ENCODE results near the gene MCF2L. TPM values are rescaled to one million over a fixed set of nuclear protein-coding genes. Genes with fewer than 3 reads are reported as not detected.
A peak's percentile ranks its signal among the peaks of the same experiment; 100 is the strongest.

MCF2L gene
- total and polyA plus RNA-seq, 10 of the 15 experiments (the other 5 are each of a cell fraction or from before 2014, with no cell fraction given) = 0.06 to 1.1 (median 0.21) TPM; not detected in 2

- SMC1A ChIA-PET (ENCODE audit: uncharacterized antibody, unreplicated experiment) = no interaction called here
Measured at GRCh38 chr13:113052971-113053370, 84.0 kb downstream of the MCF2L start.

GRCh38 chr13:113053376-113053775, 84.4 kb downstream of the MCF2L start:
- no peaks in the 10 kb centered on the region for H4K20me1 ChIP-seq (ENCODE audit: control insufficient read depth, insufficient read depth)
- H3K9me3 ChIP-seq (replicated peaks; ENCODE audit: control insufficient read depth, insufficient read depth, low read length) = peaks cover 2% of the 10 kb centered on the region; the same call in 1 of the 3 replicates
- FAIRE-seq = no peak
- no peaks in the 10 kb centered on the region for H3K79me2 ChIP-seq (ENCODE audit: control insufficient read depth, insufficient read depth, low read length)
- no peak overlapping the region for H2AFZ ChIP-seq (ENCODE audit: control insufficient read depth, low read depth, low read length)
- no peaks in the 10 kb centered on the region for H3K36me3 ChIP-seq (ENCODE audit: control insufficient read depth in 2 of 2, insufficient read depth in 2 of 2, low read length in 1 of 2)
- ChIA-PET CTCF (no interaction called here), POLR2A (no interaction called here), RAD21 (ENCODE audit: unreplicated experiment) (no interaction called here), SMC1A (ENCODE audit: uncharacterized antibody, unreplicated experiment) (no interaction called here)
- H3K4me1 ChIP-seq (ENCODE audit: control insufficient read depth, insufficient read depth, low read length) = no peaks in the 10 kb centered on the region
- in situ Hi-C loops (cut with MboI) (no loop called here), intact Hi-C loops (cut with micrococcal nuclease; ENCODE audit: unreplicated experiment) (no loop called here)
- no peak overlapping the region for H3K27ac ChIP-seq (ENCODE audit: control insufficient read depth, insufficient read depth)
- BruUV-seq (replicated peaks) = no TSS peak
- no peaks in the 10 kb centered on the region; a peak in 1 of 4 replicates for H3K27me3 ChIP-seq (replicated peaks in 1 of 2; ENCODE audit: control insufficient read depth in 2 of 2, insufficient read depth in 2 of 2, low read length in 1 of 2)
- no peak overlapping the region for H3K4me3 ChIP-seq
- 21% methylated on average over 14 of the region's 14 CpGs for WGBS (ENCODE audit: insufficient coverage, insufficient replicate concordance, low lambda C conversion rate, missing lambda C conversion rate)
- no peak for ATAC-seq
- TF ChIP-seq CREM (IDR thresholded peaks at IDR 0.05; ENCODE audit: low read depth) (no peak), CHD2 (IDR thresholded peaks at IDR 0.05; ENCODE audit: borderline replicate concordance, low read depth, low read length) (no peak), POLR2A (IDR thresholded peaks at IDR 0.05; ENCODE audit: low read depth, low read length) (no peak), BCL11A (IDR thresholded peaks at IDR 0.05; ENCODE audit: low read depth, low read length) (no peak), RELB (IDR thresholded peaks at IDR 0.05; ENCODE audit: low read depth) (no peak), MXI1 (IDR thresholded peaks at IDR 0.05; ENCODE audit: low read depth, low read length) (no peak), JUNB (IDR thresholded peaks at IDR 0.05) (no peak), CREB1 (IDR thresholded peaks at IDR 0.05; ENCODE audit: low read depth) (no peak)
- TF ChIP-seq, protein P1, sequence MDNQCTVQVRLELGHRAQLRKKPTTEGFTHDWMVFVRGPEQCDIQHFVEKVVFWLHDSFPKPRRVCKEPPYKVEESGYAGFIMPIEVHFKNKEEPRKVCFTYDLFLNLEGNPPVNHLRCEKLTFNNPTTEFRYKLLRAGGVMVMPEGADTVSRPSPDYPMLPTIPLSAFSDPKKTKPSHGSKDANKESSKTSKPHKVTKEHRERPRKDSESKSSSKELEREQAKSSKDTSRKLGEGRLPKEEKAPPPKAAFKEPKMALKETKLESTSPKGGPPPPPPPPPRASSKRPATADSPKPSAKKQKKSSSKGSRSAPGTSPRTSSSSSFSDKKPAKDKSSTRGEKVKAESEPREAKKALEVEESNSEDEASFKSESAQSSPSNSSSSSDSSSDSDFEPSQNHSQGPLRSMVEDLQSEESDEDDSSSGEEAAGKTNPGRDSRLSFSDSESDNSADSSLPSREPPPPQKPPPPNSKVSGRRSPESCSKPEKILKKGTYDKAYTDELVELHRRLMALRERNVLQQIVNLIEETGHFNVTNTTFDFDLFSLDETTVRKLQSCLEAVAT (IDR thresholded peaks at IDR 0.05) = no peak
- H3K4me2 ChIP-seq (ENCODE audit: control insufficient read depth, insufficient read depth) = no peak overlapping the region
- no peak overlapping the region for H3K9ac ChIP-seq (ENCODE audit: control insufficient read depth, insufficient read depth, low read length)
- DNase-seq (ENCODE audit: low read depth, low spot score) = no peak

More at GRCh38 chr13:113052971-113053370, 84.0 kb downstream of the MCF2L start:
- H3K4me3 ChIP-seq = no peak overlapping the region
- BruUV-seq (replicated peaks) = no TSS peak
- CTCF ChIA-PET = no interaction called here
- H3K79me2 ChIP-seq (ENCODE audit: control insufficient read depth, insufficient read depth, low read length) = no peaks in the 10 kb centered on the region
- peak; percentile 48 for TF ChIP-seq BCL3 (IDR thresholded peaks at IDR 0.05; ENCODE audit: borderline replicate concordance, insufficient read depth, low read depth, low read length, poor library complexity, severe bottlenecking)
- TF ChIP-seq RAD51 (IDR thresholded peaks at IDR 0.05) = no peak
- H3K4me1 ChIP-seq (ENCODE audit: control insufficient read depth, insufficient read depth, low read length) = no peaks in the 10 kb centered on the region
- in situ Hi-C loops (cut with MboI) = no loop called here
- H3K27ac ChIP-seq (ENCODE audit: control insufficient read depth, insufficient read depth) = no peak overlapping the region
- intact Hi-C loops (cut with micrococcal nuclease; ENCODE audit: unreplicated experiment) = no loop called here
- 55% methylated on average over 13 of the region's 13 CpGs for WGBS (ENCODE audit: insufficient coverage, insufficient replicate concordance, low lambda C conversion rate, missing lambda C conversion rate)
- POLR2A ChIA-PET = no interaction called here
- no peak overlapping the region for H3K4me2 ChIP-seq (ENCODE audit: control insufficient read depth, insufficient read depth)
- H3K9me3 ChIP-seq (replicated peaks; ENCODE audit: control insufficient read depth, insufficient read depth, low read length) = peaks cover 2% of the 10 kb centered on the region; the same call in 1 of the 3 replicates
- no peak overlapping the region for H2AFZ ChIP-seq (ENCODE audit: control insufficient read depth, low read depth, low read length)
- ATAC-seq (no peak), DNase-seq (ENCODE audit: low read depth, low spot score) (no peak), FAIRE-seq (no peak)
- RAD21 ChIA-PET (ENCODE audit: unreplicated experiment) = no interaction called here
- no peaks in the 10 kb centered on the region; a peak in 1 of 4 replicates for H3K27me3 ChIP-seq (replicated peaks in 1 of 2; ENCODE audit: control insufficient read depth in 2 of 2, insufficient read depth in 2 of 2, low read length in 1 of 2)
- H4K20me1 ChIP-seq (ENCODE audit: control insufficient read depth, insufficient read depth) = no peaks in the 10 kb centered on the region
- H3K9ac ChIP-seq (ENCODE audit: control insufficient read depth, insufficient read depth, low read length) = no peak overlapping the region
- H3K36me3 ChIP-seq (ENCODE audit: control insufficient read depth in 2 of 2, insufficient read depth in 2 of 2, low read length in 1 of 2) = no peaks in the 10 kb centered on the region
